ENCODE measurements around the gene DYNC1H1.

Gene DYNC1H1

DNA sequence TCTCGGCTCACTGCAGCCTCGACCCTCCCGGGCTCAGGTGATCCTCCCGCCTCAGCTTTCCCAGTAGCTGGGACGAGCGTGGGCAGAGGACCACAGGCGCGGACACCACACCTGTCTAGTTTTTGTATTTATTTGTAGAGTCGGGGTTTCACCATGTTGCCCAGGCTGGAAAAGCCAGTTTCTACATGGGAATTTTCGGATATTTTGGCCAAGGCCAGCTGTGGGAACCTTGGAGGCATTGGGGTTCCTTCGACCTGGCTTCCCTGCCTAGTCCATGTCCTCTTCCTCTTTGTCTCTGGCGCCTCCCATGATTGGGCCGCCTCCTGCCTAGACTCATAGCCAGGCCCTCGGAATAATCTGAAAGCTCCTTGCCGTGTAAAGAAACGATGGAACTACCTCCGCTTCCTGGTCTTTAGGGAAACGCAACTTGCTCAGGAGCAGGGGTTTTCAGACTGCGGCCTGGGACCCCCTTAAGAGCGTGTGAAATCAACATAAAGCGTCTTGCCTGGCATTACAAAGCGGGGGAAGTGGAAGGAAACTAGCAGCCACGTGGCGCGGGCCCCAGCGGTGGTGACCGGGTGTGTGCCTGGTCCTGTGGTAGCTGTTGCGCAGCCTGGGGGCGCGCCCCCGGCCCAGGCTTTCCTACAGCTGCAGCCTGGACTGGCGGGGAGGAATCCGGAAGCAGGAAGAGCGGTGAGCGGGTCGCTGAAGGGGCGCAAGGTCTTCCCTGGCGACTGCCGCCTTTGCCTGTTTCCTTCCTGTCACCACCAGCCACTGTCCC lies 123.8 kb downstream of the DYNC1H1 start:
- H3K27ac Mint-ChIP-seq = peak overlapping the region; percentile 97
- peaks cover 32 to 48% of the 10 kb centered on the region in 2 donors for H3K4me1 Mint-ChIP-seq
- H3K27me3 Mint-ChIP-seq = no peaks in the 10 kb centered on the region
- peak; percentile 45 for DNase-seq
- no peaks in the 10 kb centered on the region for H3K9me3 Mint-ChIP-seq
- peak overlapping the region; percentile 91 to 92 for H3K4me3 Mint-ChIP-seq
- H3K36me3 Mint-ChIP-seq = peaks cover 28 to 46% of the 10 kb centered on the region in 2 donors
- ATAC-seq (replicated peaks) = peak; percentile 22 to 26

GRCh38 chr14:102089621-102090343 lies 125.4 kb downstream of the DYNC1H1 start:
- Mint-ChIP-seq H3K27ac (peak overlapping the region; percentile 97), H3K4me3 (peak overlapping the region; percentile 54 to 91), H3K27me3 (no peaks in the 10 kb centered on the region), H3K4me1 (peaks cover 29 to 38% of the 10 kb centered on the region in 2 donors), H3K9me3 (no peaks in the 10 kb centered on the region), H3K36me3 (peaks cover 18 to 33% of the 10 kb centered on the region in 2 donors)
- DNase-seq (no peak), ATAC-seq (replicated peaks) (no peak)

DNA sequence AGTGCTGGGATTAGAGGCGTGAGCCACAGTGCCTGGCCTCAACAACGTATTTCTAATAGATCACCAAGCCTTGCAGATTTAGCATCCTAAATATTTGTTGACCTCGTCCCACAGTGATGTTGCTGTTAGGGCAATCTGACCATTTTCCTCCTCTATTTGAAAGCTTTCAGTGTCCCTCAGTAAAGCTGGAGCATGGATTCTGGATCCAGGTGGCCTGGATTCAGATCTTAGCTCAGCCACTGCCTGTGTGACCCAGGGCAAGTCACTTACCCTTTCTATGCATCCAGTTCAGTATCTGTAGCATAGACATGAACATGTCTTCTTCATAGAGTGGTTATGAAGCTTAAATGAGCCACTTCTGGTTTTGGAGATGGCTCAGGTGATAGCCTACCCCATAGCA lies 126.3 kb downstream of the DYNC1H1 start:
- peaks cover 33 to 38% of the 10 kb centered on the region in 2 donors for H3K4me1 Mint-ChIP-seq
- no peaks in the 10 kb centered on the region for H3K9me3 Mint-ChIP-seq
- no peak overlapping the region for H3K27ac Mint-ChIP-seq
- no peak overlapping the region for H3K4me3 Mint-ChIP-seq
- ATAC-seq (replicated peaks) (no peak), DNase-seq (no peak)
- no peaks in the 10 kb centered on the region for H3K27me3 Mint-ChIP-seq
- peaks cover 8 to 24% of the 10 kb centered on the region in 2 donors for H3K36me3 Mint-ChIP-seq

GRCh38 chr14:102092806-102093205 lies 128.4 kb downstream of the DYNC1H1 start:
- H3K9me3 Mint-ChIP-seq = no peaks in the 10 kb centered on the region
- H3K36me3 Mint-ChIP-seq = peaks cover 0 to 15% of the 10 kb centered on the region in 2 donors
- ATAC-seq (replicated peaks) (no peak), DNase-seq (no peak)
- H3K4me3 Mint-ChIP-seq = no peak overlapping the region
- peaks cover 38 to 52% of the 10 kb centered on the region in 2 donors for H3K4me1 Mint-ChIP-seq
- H3K27ac Mint-ChIP-seq = no peak overlapping the region
- H3K27me3 Mint-ChIP-seq = no peaks in the 10 kb centered on the region

GRCh38 chr14:102094101-102094500 lies 129.7 kb downstream of the DYNC1H1 start:
- H3K4me1 Mint-ChIP-seq = peaks cover 32 to 40% of the 10 kb centered on the region in 2 donors
- ATAC-seq (replicated peaks) (no peak), DNase-seq (no peak)
- H3K27ac Mint-ChIP-seq = no peak overlapping the region
- no peaks in the 10 kb centered on the region for H3K27me3 Mint-ChIP-seq
- H3K4me3 Mint-ChIP-seq = no peak overlapping the region
- H3K36me3 Mint-ChIP-seq = peaks cover 0 to 15% of the 10 kb centered on the region in 2 donors
- no peaks in the 10 kb centered on the region for H3K9me3 Mint-ChIP-seq

DNA sequence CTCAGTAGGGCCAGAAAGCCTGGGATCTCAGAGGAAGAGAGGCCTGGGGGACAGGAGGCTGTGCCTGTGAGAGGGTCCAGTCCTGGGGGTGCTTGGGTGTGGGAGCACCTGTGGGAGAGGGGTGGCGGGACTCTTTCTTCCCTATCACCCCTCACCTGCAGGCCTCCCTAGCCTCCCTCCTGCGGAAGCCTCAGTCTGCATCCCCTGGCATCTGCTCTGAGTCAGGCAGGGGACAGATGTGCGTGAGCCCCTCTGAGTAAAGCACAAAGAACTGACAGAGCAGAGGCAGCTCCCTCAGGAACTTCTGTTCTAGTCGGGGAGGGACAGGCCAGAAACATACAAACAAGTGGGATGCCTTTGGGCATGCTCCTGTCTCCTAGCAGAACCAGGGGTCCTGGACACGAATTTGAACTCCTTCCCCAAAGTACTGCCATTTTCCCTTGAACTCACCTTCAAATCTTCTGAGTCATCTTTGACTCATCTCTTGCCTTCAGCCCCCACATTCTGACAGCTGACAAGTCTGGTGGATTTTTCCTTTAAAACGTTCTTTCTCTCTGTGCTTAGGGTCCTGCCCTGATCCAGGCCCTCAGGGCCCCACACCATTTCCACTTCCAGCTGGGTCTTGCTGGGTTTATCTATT lies 131.0 kb downstream of the DYNC1H1 start:
- peaks cover 20 to 28% of the 10 kb centered on the region in 2 donors for H3K4me1 Mint-ChIP-seq
- H3K27me3 Mint-ChIP-seq = no peaks in the 10 kb centered on the region
- H3K4me3 Mint-ChIP-seq = no peak overlapping the region
- no peak for DNase-seq
- peak; percentile 59 to 72 for ATAC-seq (replicated peaks)
- H3K27ac Mint-ChIP-seq = no peak overlapping the region
- H3K36me3 Mint-ChIP-seq = peaks cover 0 to 3% of the 10 kb centered on the region in 2 donors
- H3K9me3 Mint-ChIP-seq = no peaks in the 10 kb centered on the region

DNA sequence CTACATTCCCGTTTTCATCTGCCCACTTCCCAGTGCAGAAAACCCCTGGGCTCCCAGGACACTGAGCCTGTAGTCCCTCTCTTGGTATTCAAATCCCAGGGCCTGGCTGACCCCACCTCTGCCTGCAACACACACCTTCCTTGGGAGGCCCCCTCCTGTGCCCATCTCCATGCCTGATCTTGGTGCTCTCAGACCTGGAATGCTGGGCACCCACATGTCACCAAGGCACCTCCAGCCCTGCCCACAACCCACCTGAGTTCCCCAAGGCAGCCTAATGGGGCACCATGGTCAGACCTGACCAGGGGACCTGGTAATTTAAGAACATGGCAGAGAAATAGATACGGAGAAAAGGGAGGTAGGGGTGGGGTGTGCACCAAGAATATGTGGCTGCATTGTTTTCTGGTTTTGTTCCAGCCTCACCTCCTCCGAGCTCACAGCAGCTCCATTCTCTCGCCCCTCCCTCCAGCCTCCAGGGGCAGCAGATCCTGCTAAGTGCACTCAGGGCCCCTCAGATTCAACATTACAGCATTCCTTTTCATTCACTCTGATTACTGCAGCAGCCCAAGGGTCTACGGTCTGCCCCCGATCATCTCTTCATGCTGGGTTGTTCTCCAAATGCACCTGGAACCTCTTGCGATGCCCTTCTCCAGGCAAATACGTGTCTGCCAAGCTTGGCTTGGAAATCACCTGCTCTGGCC lies 131.6 kb downstream of the DYNC1H1 start:
- ATAC-seq (replicated peaks) (peak; percentile 31 to 38), DNase-seq (no peak)
- Mint-ChIP-seq H3K27me3 (no peaks in the 10 kb centered on the region), H3K27ac (peak overlapping the region; percentile 79), H3K9me3 (no peaks in the 10 kb centered on the region), H3K4me1 (peaks cover 20 to 26% of the 10 kb centered on the region in 2 donors), H3K36me3 (peaks cover 0 to 1% of the 10 kb centered on the region in 2 donors), H3K4me3 (peak overlapping the region in 1 of 2 donors; percentile 39)

GRCh38 chr14:102096569-102097188 lies 132.3 kb downstream of the DYNC1H1 start:
- no peaks in the 10 kb centered on the region for H3K27me3 Mint-ChIP-seq
- ATAC-seq (replicated peaks) = peak; percentile 64 to 70
- H3K36me3 Mint-ChIP-seq = peaks cover 3 to 4% of the 10 kb centered on the region in 2 donors
- peaks cover 20 to 26% of the 10 kb centered on the region in 2 donors for H3K4me1 Mint-ChIP-seq
- peak overlapping the region in 1 of 2 donors; percentile 39 for H3K4me3 Mint-ChIP-seq
- no peaks in the 10 kb centered on the region for H3K9me3 Mint-ChIP-seq
- no peak overlapping the region for H3K27ac Mint-ChIP-seq
- peak; percentile 21 for DNase-seq

- Mint-ChIP-seq H3K27me3 (no peaks in the 10 kb centered on the region), H3K4me1 (peaks cover 20 to 26% of the 10 kb centered on the region in 2 donors), H3K4me3 (no peak overlapping the region), H3K36me3 (peaks cover 3 to 4% of the 10 kb centered on the region in 2 donors), H3K27ac (no peak overlapping the region), H3K9me3 (no peaks in the 10 kb centered on the region)
- DNase-seq (no peak), ATAC-seq (replicated peaks) (no peak)
Measured at GRCh38 chr14:102097441-102098135, 133.2 kb downstream of the DYNC1H1 start.

GRCh38 chr14:102103062-102103695 lies 138.8 kb downstream of the DYNC1H1 start:
- Mint-ChIP-seq H3K27me3 (no peaks in the 10 kb centered on the region), H3K4me3 (peak overlapping the region in 1 of 2 donors; percentile 30), H3K4me1 (peaks cover 12 to 28% of the 10 kb centered on the region in 2 donors), H3K9me3 (no peaks in the 10 kb centered on the region), H3K36me3 (peaks cover 3 to 4% of the 10 kb centered on the region in 2 donors), H3K27ac (peak overlapping the region; percentile 63)
- ATAC-seq (replicated peaks) (peak; percentile 95 to 96), DNase-seq (peak; percentile 33)

DNA sequence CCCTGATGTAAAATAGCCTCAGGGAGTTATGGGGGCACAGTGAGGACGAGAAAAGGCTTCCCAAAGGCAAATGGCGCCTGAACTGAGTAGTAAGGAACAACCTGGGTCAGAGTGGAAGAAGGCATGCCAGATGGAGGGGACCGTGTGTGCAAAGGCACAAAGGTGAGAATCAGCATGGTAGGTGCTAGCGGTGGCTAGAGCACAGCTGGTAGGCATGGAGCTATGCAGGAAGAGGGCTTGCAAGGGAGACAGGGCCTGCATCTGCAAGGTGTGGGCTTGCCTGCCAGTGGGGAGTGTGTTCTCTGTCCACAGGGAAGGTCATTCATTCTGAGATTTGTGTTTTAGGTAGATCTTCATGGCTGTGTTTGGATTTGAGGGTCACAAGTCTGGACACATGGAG lies 141.0 kb downstream of the DYNC1H1 start:
- peaks cover 12 to 28% of the 10 kb centered on the region in 2 donors for H3K4me1 Mint-ChIP-seq
- ATAC-seq (replicated peaks) = no peak

More for the DNA sequence above, 141.0 kb downstream of the DYNC1H1 start:
- no peak for DNase-seq
- Mint-ChIP-seq H3K4me3 (no peak overlapping the region), H3K27me3 (no peaks in the 10 kb centered on the region), H3K9me3 (peaks cover 7% of the 10 kb centered on the region in 2 donors), H3K36me3 (peaks cover 8 to 16% of the 10 kb centered on the region in 2 donors), H3K27ac (no peak overlapping the region)

Data from stimulated activated naive B cell treated with anti-CD40 and anti-IgM and Interleukin-4, amounts not matched to agents 10 μg/mL and 1 μg/mL and 100 μg/mL, for 72 hours (primary cell).